Neural progenitor cell (in vitro differentiated cells): ENCODE results near the gene INSIG1. TPM values are rescaled to one million over a fixed set of nuclear protein-coding genes. Genes with fewer than 3 reads are reported as not detected.

Experiments used
- DNase-seq: peaks from one replicate; pipeline ENCODE4 v3.0.0-alpha.2; 2016; ENCODE audit warnings: low spot score
- H2AFZ ChIP-seq: fragments of 200-600 bp; sonication (generic); replicated peaks from 2 replicates; pipeline ENCODE4 v1.6.1; 2016; ENCODE audit warnings: antibody characterized with exemption
- H3F3A ChIP-seq: fragments of 200-600 bp; sonication (generic); 2 replicates; pipeline ENCODE4 v1.6.1; 2016; ENCODE audit warnings: antibody characterized with exemption, low read depth
- H3K27ac ChIP-seq: fragments of 200-600 bp; sonication (generic); 2 replicates; pipeline ENCODE4 v1.5.1; 2016; ENCODE audit warnings: mild to moderate bottlenecking
- H3K27me3 ChIP-seq: fragments of 200-600 bp; sonication (generic); 2 replicates; pipeline ENCODE4 v1.6.1; 2016; ENCODE audit warnings: mild to moderate bottlenecking, moderate library complexity
- H3K36me3 ChIP-seq: fragments of 200-600 bp; sonication (generic); 2 replicates; pipeline ENCODE4 v1.5.1; 2016
- H3K4me1 ChIP-seq: fragments of 200-600 bp; sonication (generic); 2 replicates; pipeline ENCODE4 v1.6.1; 2016; ENCODE audit warnings: mixed run types
- H3K4me2 ChIP-seq: fragments of 200-600 bp; sonication (generic); 2 replicates; pipeline ENCODE4 v1.6.1; 2016
- H3K4me3 ChIP-seq: fragments of 200-600 bp; sonication (generic); 2 replicates; pipeline ENCODE4 v1.5.1; 2016
- H3K79me2 ChIP-seq: fragments of 200-600 bp; sonication (generic); 2 replicates; pipeline ENCODE4 v1.6.1; 2016; ENCODE audit warnings: low read depth
- H3K9ac ChIP-seq: fragments of 200-600 bp; sonication (generic); 2 replicates; pipeline ENCODE4 v1.6.1; 2016
- H3K9me3 ChIP-seq: fragments of 200-600 bp; sonication (generic); 2 replicates; pipeline ENCODE4 v1.5.1; 2016; ENCODE audit warnings: low read depth
- H4K20me1 ChIP-seq: fragments of 200-600 bp; sonication (generic); 2 replicates; pipeline ENCODE4 v1.6.1; 2016; ENCODE audit warnings: low read depth
- H3K27ac Mint-ChIP-seq: 3 replicates; pipeline ENCODE4 v1.8.0; 2021; ENCODE audit warnings: mixed read lengths
- H3K27me3 Mint-ChIP-seq: 2 replicates; pipeline ENCODE4 v1.8.0; 2022; ENCODE audit warnings: low read depth, mild to moderate bottlenecking, inconsistent platforms, moderate library complexity, mixed read lengths; ENCODE audit not compliant: insufficient read depth
- H3K36me3 Mint-ChIP-seq: 3 replicates; pipeline ENCODE4 v1.8.0; 2021; ENCODE audit warnings: mixed read lengths
- H3K4me1 Mint-ChIP-seq: 3 replicates; pipeline ENCODE4 v1.8.0; 2021; ENCODE audit warnings: mixed read lengths
- H3K4me3 Mint-ChIP-seq: 3 replicates; pipeline ENCODE4 v1.8.0; 2021; ENCODE audit warnings: mild to moderate bottlenecking, moderate library complexity, mixed read lengths
- H3K9me3 Mint-ChIP-seq: 3 replicates; pipeline ENCODE4 v1.8.0; 2020; ENCODE audit warnings: mixed read lengths
- EZH2 ChIP-seq: fragments of 200-600 bp; sonication (generic); IDR thresholded peaks from 2 replicates; pipeline ENCODE4 v1.6.1; 2017; ENCODE audit warnings: antibody characterized with exemption, mild to moderate bottlenecking, moderate library complexity
- EZH2phosphoT487 ChIP-seq: fragments of 200-600 bp; sonication (generic); IDR thresholded peaks from 2 replicates; pipeline ENCODE4 v1.6.1; 2017; ENCODE audit warnings: antibody characterized with exemption
- total RNA-seq: library from RNA; depleted of rRNA; stranded (reverse); fragments of >200 nt; gene quantifications from 2 replicates; pipeline ENCODE4 v1.2.3, GENCODE V29; 2015; ENCODE audit warnings: low replicate concordance
- TF ChIP-seq, protein P1 (sequence below): fragments of 200-600 bp; sonication (generic); IDR thresholded peaks from 2 replicates; pipeline ENCODE4 v1.5.1; 2017; ENCODE audit warnings: antibody characterized with exemption, mild to moderate bottlenecking

Gene INSIG1
- total RNA-seq, 1 donor from 2014 or later: 94.3 TPM

DNA sequence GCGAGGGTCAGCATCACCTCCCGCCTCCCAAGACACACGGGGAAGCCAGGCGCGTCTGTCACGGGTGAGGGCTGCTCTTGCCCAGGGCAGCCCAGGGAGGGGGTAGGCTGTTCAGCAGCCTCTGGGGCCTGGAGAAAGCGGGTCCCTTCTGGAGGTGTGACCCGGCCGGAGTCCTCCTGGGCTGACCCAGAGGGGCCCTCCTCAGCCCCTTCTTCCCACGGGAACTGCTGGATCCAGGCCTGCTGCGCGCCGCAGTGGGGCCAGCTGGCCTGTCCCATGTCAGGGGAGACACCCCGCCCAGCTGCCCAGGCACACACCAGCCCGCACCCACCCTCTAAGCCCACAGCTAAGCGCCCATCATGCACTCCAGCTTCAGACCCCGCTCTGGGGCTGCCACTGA, 41.8 kb downstream of the INSIG1 start:
- no peak overlapping the region for H3K27ac Mint-ChIP-seq
- peaks cover 5% of the 10 kb centered on the region for H3K27me3 ChIP-seq
- no peak for DNase-seq
- H3K4me2 ChIP-seq: no peak overlapping the region
- no peak overlapping the region for H2AFZ ChIP-seq
- H3K4me1 Mint-ChIP-seq: peaks cover 14% of the 10 kb centered on the region
- no peak overlapping the region for H3K4me3 ChIP-seq
- H3K9me3 Mint-ChIP-seq: peaks cover 5% of the 10 kb centered on the region
- TF ChIP-seq EZH2 (no peak), EZH2phosphoT487 (no peak)
- TF ChIP-seq, protein P1, sequence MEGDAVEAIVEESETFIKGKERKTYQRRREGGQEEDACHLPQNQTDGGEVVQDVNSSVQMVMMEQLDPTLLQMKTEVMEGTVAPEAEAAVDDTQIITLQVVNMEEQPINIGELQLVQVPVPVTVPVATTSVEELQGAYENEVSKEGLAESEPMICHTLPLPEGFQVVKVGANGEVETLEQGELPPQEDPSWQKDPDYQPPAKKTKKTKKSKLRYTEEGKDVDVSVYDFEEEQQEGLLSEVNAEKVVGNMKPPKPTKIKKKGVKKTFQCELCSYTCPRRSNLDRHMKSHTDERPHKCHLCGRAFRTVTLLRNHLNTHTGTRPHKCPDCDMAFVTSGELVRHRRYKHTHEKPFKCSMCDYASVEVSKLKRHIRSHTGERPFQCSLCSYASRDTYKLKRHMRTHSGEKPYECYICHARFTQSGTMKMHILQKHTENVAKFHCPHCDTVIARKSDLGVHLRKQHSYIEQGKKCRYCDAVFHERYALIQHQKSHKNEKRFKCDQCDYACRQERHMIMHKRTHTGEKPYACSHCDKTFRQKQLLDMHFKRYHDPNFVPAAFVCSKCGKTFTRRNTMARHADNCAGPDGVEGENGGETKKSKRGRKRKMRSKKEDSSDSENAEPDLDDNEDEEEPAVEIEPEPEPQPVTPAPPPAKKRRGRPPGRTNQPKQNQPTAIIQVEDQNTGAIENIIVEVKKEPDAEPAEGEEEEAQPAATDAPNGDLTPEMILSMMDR: no peak
- H3K4me3 Mint-ChIP-seq: no peak overlapping the region
- no peak overlapping the region for H3K27ac ChIP-seq
- no peaks in the 10 kb centered on the region for H3K36me3 ChIP-seq
- H3K27me3 Mint-ChIP-seq: peaks cover 9% of the 10 kb centered on the region
- H3K36me3 Mint-ChIP-seq: no peaks in the 10 kb centered on the region
- no peaks in the 10 kb centered on the region for H3K79me2 ChIP-seq
- H3K4me1 ChIP-seq: no peaks in the 10 kb centered on the region
- no peaks in the 10 kb centered on the region for H3K9me3 ChIP-seq
- no peaks in the 10 kb centered on the region for H3F3A ChIP-seq
- no peak overlapping the region for H3K9ac ChIP-seq
- H4K20me1 ChIP-seq: no peaks in the 10 kb centered on the region

DNA sequence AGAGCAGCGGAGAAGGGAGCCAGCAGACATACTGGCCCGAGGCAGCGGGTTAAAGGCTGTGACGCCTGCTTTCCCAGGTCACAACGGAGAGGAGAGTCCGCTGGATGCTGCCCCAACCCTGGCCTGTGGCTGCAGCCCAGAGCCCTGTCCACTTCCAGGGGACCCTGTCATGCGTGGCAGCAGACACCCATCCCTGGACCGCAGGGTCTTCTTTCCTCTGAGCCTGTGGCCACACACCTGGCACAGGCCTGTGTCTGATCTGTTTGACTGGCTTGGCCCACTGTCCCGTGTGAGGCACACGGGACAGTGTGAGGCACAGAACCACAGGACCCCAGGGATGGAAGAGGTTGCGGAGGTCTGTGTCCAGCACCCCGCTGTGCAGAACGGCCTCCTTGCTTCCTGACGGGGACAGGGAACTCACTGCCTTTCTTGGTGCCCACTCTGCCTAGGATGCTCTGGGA, 42.4 kb downstream of the INSIG1 start:
- Histone ChIP-seq H3K27ac (no peak overlapping the region), H3F3A (no peaks in the 10 kb centered on the region), H3K4me3 (no peak overlapping the region), H3K9me3 (no peaks in the 10 kb centered on the region), H4K20me1 (no peaks in the 10 kb centered on the region), H2AFZ (no peak overlapping the region), H3K36me3 (no peaks in the 10 kb centered on the region), H3K79me2 (no peaks in the 10 kb centered on the region), H3K27me3 (peaks cover 10% of the 10 kb centered on the region), H3K4me1 (no peaks in the 10 kb centered on the region), H3K4me2 (no peak overlapping the region), H3K9ac (no peak overlapping the region)
- TF ChIP-seq EZH2 (no peak), EZH2phosphoT487 (no peak)
- TF ChIP-seq, protein P1: no peak
- Mint-ChIP-seq H3K27ac (no peak overlapping the region), H3K4me1 (peaks cover 16% of the 10 kb centered on the region), H3K9me3 (peaks cover 5% of the 10 kb centered on the region), H3K36me3 (no peaks in the 10 kb centered on the region), H3K27me3 (peaks cover 11% of the 10 kb centered on the region), H3K4me3 (no peak overlapping the region)
- no peak for DNase-seq

DNA sequence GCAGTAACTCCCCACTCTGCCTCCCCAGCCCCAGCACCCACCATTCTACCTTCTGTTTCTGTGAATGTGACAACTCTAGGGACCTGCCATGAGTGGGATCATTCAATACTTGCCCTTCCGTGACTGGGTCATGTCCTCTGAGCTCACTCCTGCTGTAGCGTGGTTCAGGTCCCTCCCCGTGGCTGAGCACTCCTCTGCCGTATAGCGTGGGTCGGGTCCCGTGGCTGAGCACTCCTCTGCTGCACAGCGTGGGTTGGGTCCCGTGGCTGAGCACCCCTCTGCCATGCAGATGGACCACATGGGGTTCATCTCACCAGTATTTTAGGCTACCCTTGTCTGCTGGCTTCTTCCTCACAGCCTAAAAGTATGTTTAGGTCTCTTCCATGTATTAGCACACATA, 43.0 kb downstream of the INSIG1 start:
- no peaks in the 10 kb centered on the region for H3F3A ChIP-seq
- H3K27me3 Mint-ChIP-seq: peaks cover 15% of the 10 kb centered on the region
- H3K9ac ChIP-seq: no peak overlapping the region
- peaks cover 5% of the 10 kb centered on the region for H3K9me3 Mint-ChIP-seq
- H3K9me3 ChIP-seq: no peaks in the 10 kb centered on the region
- H4K20me1 ChIP-seq: peaks cover 2% of the 10 kb centered on the region
- peaks cover 18% of the 10 kb centered on the region for H3K4me1 Mint-ChIP-seq
- no peak overlapping the region for H3K27ac Mint-ChIP-seq
- no peaks in the 10 kb centered on the region for H3K79me2 ChIP-seq
- H3K4me1 ChIP-seq: no peaks in the 10 kb centered on the region
- no peak overlapping the region for H3K4me3 Mint-ChIP-seq
- no peak overlapping the region for H3K4me3 ChIP-seq
- no peak overlapping the region for H3K27ac ChIP-seq
- H3K36me3 ChIP-seq: no peaks in the 10 kb centered on the region
- DNase-seq: no peak
- no peak overlapping the region for H2AFZ ChIP-seq
- TF ChIP-seq EZH2 (no peak), EZH2phosphoT487 (no peak)
- TF ChIP-seq, protein P1: no peak
- peaks cover 16% of the 10 kb centered on the region for H3K27me3 ChIP-seq
- H3K36me3 Mint-ChIP-seq: no peaks in the 10 kb centered on the region
- no peak overlapping the region for H3K4me2 ChIP-seq
